Renal cortical epithelial cell (primary cell): ENCODE measurements around the gene BRMS1L. TPM values are rescaled to one million over a fixed set of nuclear protein-coding genes. Genes with fewer than 3 reads are reported as not detected.
A peak's percentile ranks its signal among the peaks of the same experiment; 100 is the strongest.

Source experiments
- DNase-seq: peaks from one replicate; pipeline ENCODE4 v3.0.0-alpha.2; 2011; ENCODE audit warnings: low read depth
- total RNA-seq: library from RNA; depleted of rRNA; stranded (reverse); fragments of >200 nt; gene quantifications from 2 replicates; pipeline ENCODE4 v1.2.3, GENCODE V29; 2014

Gene BRMS1L
- total RNA-seq, 1 donor from 2014 or later = 9.3 TPM

GRCh38 chr14:35865611-35866324 is 39.6 kb downstream of the BRMS1L start:
- DNase-seq = no peak

GRCh38 chr14:35866595-35867279 is 40.6 kb downstream of the BRMS1L start:
- DNase-seq = no peak

- DNase-seq = no peak
These were observed 41.1 kb downstream of the BRMS1L start for GRCh38 chr14:35867280-35867629.

- no peak for DNase-seq
These were observed 49.2 kb downstream of the BRMS1L start for GRCh38 chr14:35875296-35875695.

- peak; percentile 51 for DNase-seq
These were observed 51.1 kb downstream of the BRMS1L start for GRCh38 chr14:35877276-35877675.

GRCh38 chr14:35878272-35879150 is 52.4 kb downstream of the BRMS1L start:
- peak; percentile 81 for DNase-seq

- peak; percentile 72 for DNase-seq
These were observed 53.1 kb downstream of the BRMS1L start for GRCh38 chr14:35879151-35879648.

- DNase-seq = peak; percentile 36
These were observed 53.6 kb downstream of the BRMS1L start for GRCh38 chr14:35879654-35880249.

- DNase-seq = no peak
These were observed 55.1 kb downstream of the BRMS1L start for GRCh38 chr14:35881280-35881679.

GRCh38 chr14:35883677-35884293 is 57.6 kb downstream of the BRMS1L start:
- DNase-seq = peak; percentile 23

GRCh38 chr14:35890308-35890707 is 64.2 kb downstream of the BRMS1L start:
- DNase-seq = no peak

- DNase-seq = no peak
These were observed 69.1 kb downstream of the BRMS1L start for GRCh38 chr14:35895256-35895655.

GRCh38 chr14:35897616-35898111 is 71.5 kb downstream of the BRMS1L start:
- no peak for DNase-seq

GRCh38 chr14:35898217-35898775 is 72.2 kb downstream of the BRMS1L start:
- DNase-seq = no peak

GRCh38 chr14:35900741-35901140 is 74.6 kb downstream of the BRMS1L start:
- DNase-seq = no peak

- DNase-seq = no peak
These were observed 83.5 kb downstream of the BRMS1L start for GRCh38 chr14:35909665-35910064.

GRCh38 chr14:35910191-35910590 is 84.1 kb downstream of the BRMS1L start:
- no peak for DNase-seq

- no peak for DNase-seq
These were observed 85.0 kb downstream of the BRMS1L start for GRCh38 chr14:35911097-35911496.

GRCh38 chr14:35915185-35915584 is 89.0 kb downstream of the BRMS1L start:
- no peak for DNase-seq

- no peak for DNase-seq
These were observed 89.6 kb downstream of the BRMS1L start for GRCh38 chr14:35915775-35916174.
